K562 (cell line): ENCODE measurements around the gene GIGYF1. TPM values are rescaled to one million over a fixed set of nuclear protein-coding genes. Genes with fewer than 3 reads are reported as not detected.

Experiments used
- ATAC-seq: fragments of 200-7000 bp; cut with Tn5 transposase; 3 replicates; pipeline ENCODE4 v1.9.1; 2020; ENCODE audit warnings: moderate library complexity
- BruUV-seq: library from RNA; stranded (reverse); fragments of 400-500 nt; replicated peaks from 2 replicates; lab custom pipeline; 2021; lab: Mats Ljungman, UMichigan
- CTCF ChIA-PET: fragments of 300-600 bp; formaldehyde crosslinking; extraction: SDS; loops from one replicate; lab custom pipeline; 2021; ENCODE audit warnings: low intra/inter-chr PET ratio; lab: Yijun Ruan, JAX
- POLR2A ChIA-PET: fragments of 300-600, 350-650 bp; sonication (Branson Sonifier 250); formaldehyde crosslinking; extraction: SDS; loops from one replicate; lab custom pipeline; 2021; ENCODE audit warnings: antibody characterized with exemption, inconsistent platforms; lab: Yijun Ruan, JAX
- DNase-seq, 4 experiments: peaks; one replicate each; pipeline versions ENCODE4 v3.0.0 to v3.0.0-alpha.2; 2011 to 2018; ENCODE audit warnings: low spot score in 3 of 4, mixed read lengths in 3 of 4; ENCODE audit errors: extremely low read depth in 1 of 4
- FAIRE-seq: peaks from 2 replicates; lab custom pipeline; 2011; peaks lifted over from hg19 to GRCh38; lab: Jason Lieb, UNC
- H2AFZ ChIP-seq: 2 replicates; pipeline ENCODE4 v1.6.0; 2011; ENCODE audit warnings: low read depth, low read length, control low read depth, inconsistent platforms
- H3K27ac ChIP-seq: fragments of 200-600 bp; 3 replicates; pipeline ENCODE4 v1.8.0; 2011; ENCODE audit warnings: low read depth, mild to moderate bottlenecking, control low read depth, inconsistent platforms, low read length, moderate library complexity, mixed read lengths; ENCODE audit errors: extremely low read depth
- H3K27me3 ChIP-seq, 2 experiments: fragments of 300-600 bp in 1 of 2; 2 replicates in 1 of 2; 3 replicates in 1 of 2; pipeline versions ENCODE4 v1.6.0 to v1.8.0; 2011; ENCODE audit warnings: inconsistent platforms in 2 of 2, low read length in 2 of 2, mild to moderate bottlenecking in 1 of 2, mixed read lengths in 1 of 2, moderate library complexity in 1 of 2; ENCODE audit not compliant: control insufficient read depth in 2 of 2, insufficient read depth in 2 of 2
- H3K36me3 ChIP-seq: fragments of 300-600 bp; 3 replicates; pipeline ENCODE4 v1.8.0; 2011; ENCODE audit warnings: mild to moderate bottlenecking, low read length, inconsistent platforms; ENCODE audit not compliant: control insufficient read depth, insufficient read depth
- H3K4me1 ChIP-seq, 2 experiments: fragments of 200-600 bp in 1 of 2; replicated peaks in 1 of 2; 2 replicates in 1 of 2; 3 replicates in 1 of 2; pipeline versions ENCODE4 v1.5.1 to v1.8.0; 2011; ENCODE audit warnings: inconsistent platforms in 2 of 2, low read length in 2 of 2, mild to moderate bottlenecking in 1 of 2, mixed read lengths in 1 of 2, moderate library complexity in 1 of 2; ENCODE audit not compliant: control insufficient read depth in 2 of 2, insufficient read depth in 2 of 2
- H3K4me2 ChIP-seq: 2 replicates; pipeline ENCODE4 v1.6.1; 2011; ENCODE audit warnings: low read length, control low read depth, inconsistent platforms, mixed read lengths; ENCODE audit not compliant: insufficient read depth
- H3K4me3 ChIP-seq: fragments of 200-600 bp; sonication (generic), shearing (Covaris generic); 2 replicates; pipeline ENCODE4 v1.5.1; 2016; ENCODE audit warnings: control low read depth, inconsistent platforms
- H3K79me2 ChIP-seq: fragments of 200-600 bp; 3 replicates; pipeline ENCODE4 v1.8.0; 2011; ENCODE audit warnings: low read length, inconsistent platforms; ENCODE audit not compliant: control insufficient read depth, insufficient read depth
- H3K9ac ChIP-seq, 2 experiments: 2 replicates each; pipeline versions ENCODE4 v1.6.0 to v1.6.1; 2011; ENCODE audit warnings: low read depth in 2 of 2, low read length in 2 of 2, control low read depth in 1 of 2, inconsistent platforms in 1 of 2, mild to moderate bottlenecking in 1 of 2, mixed read lengths in 1 of 2; ENCODE audit not compliant: insufficient read depth in 1 of 2
- H3K9me1 ChIP-seq: one replicate; pipeline ENCODE4 v1.6.0; 2011; ENCODE audit warnings: inconsistent platforms, mild to moderate bottlenecking, low read length, moderate library complexity; ENCODE audit not compliant: control insufficient read depth, insufficient read depth
- H3K9me3 ChIP-seq: replicated peaks from 2 replicates; pipeline ENCODE4 v1.5.1; 2011; ENCODE audit warnings: low read depth, low read length, inconsistent platforms; ENCODE audit not compliant: control insufficient read depth, insufficient read depth
- H4K20me1 ChIP-seq: replicated peaks from 2 replicates; pipeline ENCODE4 v1.6.1; 2011; ENCODE audit warnings: low read length, inconsistent platforms, mixed read lengths; ENCODE audit not compliant: control insufficient read depth, insufficient read depth
- FOXK2 ChIP-seq, 2 experiments: fragments of 450-650 bp; IDR thresholded peaks in 1 of 2; conservative IDR thresholded peaks in 1 of 2; 2 replicates each; pipeline ENCODE4 v1.6.1; 2016; ENCODE audit warnings: low read depth in 2 of 2, mild to moderate bottlenecking in 1 of 2
- HDAC1 ChIP-seq, 2 experiments: fragments of 450-650 bp; IDR thresholded peaks; 2 replicates each; pipeline ENCODE4 v1.6.1; 2016 to 2017; ENCODE audit warnings: inconsistent platforms in 1 of 2, mild to moderate bottlenecking in 1 of 2, moderate library complexity in 1 of 2
- WGBS: fragments of 100-300 bp; shearing (Covaris generic); methylation state at CpG from one replicate; pipeline ENCODE4 v1.1.6; 2016; ENCODE audit warnings: low coverage, mixed read lengths; ENCODE audit not compliant: insufficient coverage; ENCODE audit errors: missing lambda C conversion rate; 5-methylcytosine and 5-hydroxymethylcytosine counted together
- in situ Hi-C: fragments of 300-500 bp; cut with MboI; formaldehyde crosslinking; loops from 4 replicates; pipeline ENCODE4 v1.15.0; 2018; ENCODE audit warnings: inconsistent platforms, mixed read lengths
- intact Hi-C: fragments of 100-400 bp; cut with micrococcal nuclease; formaldehyde crosslinking; loops from 2 replicates; pipeline ENCODE4 v1.14.2; 2022
- polyA plus RNA-seq, 8 experiments: library from polyadenylated mRNA; depleted of rRNA in 4 of 8; stranded (reverse) in 5 of 8; unstranded in 3 of 8; fragments of >200 nt; fragmentation: Nextera tagmentation in 2 of 8; fragmentation: Illumina TruSeq in 1 of 8; extraction: Ambion mirVana in 2 of 8; extraction: Trizol in 1 of 8; gene quantifications; 2 replicates each; pipeline versions ENCODE4 v1.2.1 to v1.2.3, GENCODE V29; 2011 to 2014; ENCODE audit warnings: inconsistent platforms in 1 of 8, missing spikeins in 1 of 8
- total RNA-seq, 7 experiments: library from RNA; depleted of rRNA in 6 of 7; stranded (reverse); fragments of >200 nt in 6 of 7; fragmentation: Illumina TruSeq in 2 of 7; extraction: Trizol in 2 of 7; gene quantifications; 2 replicates each; pipeline versions ENCODE4 v1.2.1 to v1.2.3, GENCODE V29; 2011 to 2021; ENCODE audit warnings: low replicate concordance in 1 of 7
- TF ChIP-seq, protein P1 (sequence below): fragments of 450-650 bp; IDR thresholded peaks from 2 replicates; pipeline ENCODE4 v1.6.1; 2016; ENCODE audit warnings: antibody characterized with exemption
- TF ChIP-seq, protein P2 (sequence below): IDR thresholded peaks from 2 replicates; pipeline ENCODE4 v1.6.1; 2016; ENCODE audit warnings: missing genetic modification characterization, missing compliant biosample characterization

GIGYF1 gene
- total and polyA plus RNA-seq, 9 of the 15 experiments (the other 6 are each of a cell fraction or from before 2014, with no cell fraction given): 0.56 to 76.2 (median 16.8) TPM

DNA sequence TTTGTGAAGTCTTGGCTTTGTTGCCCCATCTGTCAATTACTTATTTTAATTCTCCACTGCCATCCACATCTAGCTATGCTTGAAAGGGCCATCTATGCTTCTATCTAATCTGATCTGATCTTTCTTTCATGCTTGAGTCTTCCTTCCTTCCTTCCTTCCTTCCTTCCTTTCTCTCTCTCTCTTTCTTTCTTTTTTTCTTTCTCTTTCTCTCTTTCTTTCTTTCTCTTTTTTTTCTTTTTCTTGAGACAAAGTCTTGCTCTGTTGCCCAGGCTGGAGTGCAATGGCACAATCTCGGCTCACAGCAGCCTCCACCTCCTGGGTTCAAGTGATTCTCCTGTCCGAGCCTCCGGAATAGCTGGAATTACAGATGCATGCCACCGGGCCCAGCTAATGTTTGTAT, 64.0 kb downstream of the GIGYF1 start:
- H3K9me1 ChIP-seq: no peaks in the 10 kb centered on the region
- no peak overlapping the region for H3K9ac ChIP-seq
- peaks cover 17% of the 10 kb centered on the region; the same call in 2 of the 3 replicates for H3K79me2 ChIP-seq
- H3K27me3 ChIP-seq: no peaks in the 10 kb centered on the region
- peaks cover 83% of the 10 kb centered on the region for H3K36me3 ChIP-seq
- H3K4me2 ChIP-seq: no peak overlapping the region
- CTCF ChIA-PET: interaction anchor here (1.2 kb wide), 1 partner anchor 61 kb away, joined by 6 read pairs; no protein-coding TSS in a partner anchor
- intact Hi-C loops (no loop called here), in situ Hi-C loops (no loop called here)
- no peak overlapping the region for H3K4me3 ChIP-seq
- H3K27ac ChIP-seq: no peak overlapping the region
- no peaks in the 10 kb centered on the region for H3K9me3 ChIP-seq
- FAIRE-seq: no peak
- DNase-seq: no peak
- H3K4me1 ChIP-seq: peaks cover 10 to 38% of the 10 kb centered on the region in 2 experiments
- no peak overlapping the region for H2AFZ ChIP-seq
- TF ChIP-seq HDAC1 (IDR thresholded peaks at IDR 0.05) (0 out of 4 replicates have a peak, but pooled peaks of 1 of the 2 experiments have one; percentile 11), FOXK2 (conservative IDR thresholded peaks at IDR 0.05 in 1 of 2, IDR thresholded peaks at IDR 0.05 in 1 of 2; ENCODE audit: low read depth in 2 of 2) (no peak)
- TF ChIP-seq, protein P1, sequence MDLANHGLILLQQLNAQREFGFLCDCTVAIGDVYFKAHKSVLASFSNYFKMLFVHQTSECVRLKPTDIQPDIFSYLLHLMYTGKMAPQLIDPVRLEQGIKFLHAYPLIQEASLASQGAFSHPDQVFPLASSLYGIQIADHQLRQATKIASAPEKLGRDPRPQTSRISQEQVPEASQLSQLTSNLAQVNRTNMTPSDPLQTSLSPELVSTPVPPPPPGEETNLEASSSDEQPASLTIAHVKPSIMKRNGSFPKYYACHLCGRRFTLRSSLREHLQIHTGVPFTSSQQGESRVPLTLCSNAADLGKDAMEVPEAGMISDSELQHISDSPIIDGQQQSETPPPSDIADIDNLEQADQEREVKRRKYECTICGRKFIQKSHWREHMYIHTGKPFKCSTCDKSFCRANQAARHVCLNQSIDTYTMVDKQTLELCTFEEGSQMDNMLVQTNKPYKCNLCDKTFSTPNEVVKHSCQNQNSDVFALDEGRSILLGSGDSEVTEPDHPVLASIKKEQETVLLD: 0 out of 2 replicates have a peak, but pooled peaks have one; percentile 39
- TF ChIP-seq, protein P2, sequence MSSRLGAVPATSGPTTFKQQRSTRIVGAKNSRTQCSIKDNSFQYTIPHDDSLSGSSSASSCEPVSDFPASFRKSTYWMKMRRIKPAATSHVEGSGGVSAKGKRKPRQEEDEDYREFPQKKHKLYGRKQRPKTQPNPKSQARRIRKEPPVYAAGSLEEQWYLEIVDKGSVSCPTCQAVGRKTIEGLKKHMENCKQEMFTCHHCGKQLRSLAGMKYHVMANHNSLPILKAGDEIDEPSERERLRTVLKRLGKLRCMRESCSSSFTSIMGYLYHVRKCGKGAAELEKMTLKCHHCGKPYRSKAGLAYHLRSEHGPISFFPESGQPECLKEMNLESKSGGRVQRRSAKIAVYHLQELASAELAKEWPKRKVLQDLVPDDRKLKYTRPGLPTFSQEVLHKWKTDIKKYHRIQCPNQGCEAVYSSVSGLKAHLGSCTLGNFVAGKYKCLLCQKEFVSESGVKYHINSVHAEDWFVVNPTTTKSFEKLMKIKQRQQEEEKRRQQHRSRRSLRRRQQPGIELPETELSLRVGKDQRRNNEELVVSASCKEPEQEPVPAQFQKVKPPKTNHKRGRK: peak; percentile 25; the same call in 1 of the 2 replicates
- 93% methylated on average over 4 of the region's 4 CpGs for WGBS
- ATAC-seq: no peak
- no TSS peak for BruUV-seq
- POLR2A ChIA-PET: interaction anchor here (0.5 to 3.5 kb wide), 9 partner anchors 10 to 123 kb away, joined by 3 to 22 read pairs (median 3); partner anchors contain the start of gene GNB2
- peaks cover 6% of the 10 kb centered on the region for H4K20me1 ChIP-seq

Other genes with a start within 250 kb of the GIGYF1 start
Only the 7 nearest of the 21 such genes appear.
- 7.3 and 18.3 TPM in 2 replicates for gene MOSPD3, start 81.7 kb downstream of the GIGYF1 start, total RNA-seq (2014; rRNA removed)
- gene MOSPD3, start 81.7 kb downstream of the GIGYF1 start, total RNA-seq (2014; rRNA removed; fragmentation: Illumina TruSeq; extraction: Trizol): 3.4 and 4.3 TPM in 2 replicates
- gene MOSPD3, start 81.7 kb downstream of the GIGYF1 start, total RNA-seq (2015; rRNA removed; fragmentation: Illumina TruSeq; extraction: Trizol): 5.8 and 6.9 TPM in 2 replicates
- 29.0 and 32.1 TPM in 2 replicates for gene MOSPD3, start 81.7 kb downstream of the GIGYF1 start, total RNA-seq (2021)
- 9.1 and 18.6 TPM in 2 replicates for gene MOSPD3, start 81.7 kb downstream of the GIGYF1 start, polyA plus RNA-seq (2011; rRNA removed)
- gene MOSPD3, start 81.7 kb downstream of the GIGYF1 start, polyA plus RNA-seq (2014; fragmentation: Illumina TruSeq; extraction: Trizol): 15.3 and 27.4 TPM in 2 replicates
- 1 to 10 TPM; 1.4 to 2.6 TPM for gene MOSPD3, start 81.7 kb downstream of the GIGYF1 start, polyA plus RNA-seq (2014; fragmentation: Nextera tagmentation; extraction: Ambion mirVana)
- gene MOSPD3, start 81.7 kb downstream of the GIGYF1 start, polyA plus RNA-seq (2014; rRNA removed): 14.1 and 15.0 TPM in 2 replicates
- gene TFR2, start 52.7 kb downstream of the GIGYF1 start, total RNA-seq (2014; rRNA removed): 71.6 and 92.0 TPM in 2 replicates
- gene TFR2, start 52.7 kb downstream of the GIGYF1 start, total RNA-seq (2014; rRNA removed; fragmentation: Illumina TruSeq; extraction: Trizol): 16.3 and 21.7 TPM in 2 replicates
- gene TFR2, start 52.7 kb downstream of the GIGYF1 start, total RNA-seq (2015; rRNA removed; fragmentation: Illumina TruSeq; extraction: Trizol): 40.8 and 44.0 TPM in 2 replicates
- gene TFR2, start 52.7 kb downstream of the GIGYF1 start, total RNA-seq (2021): 121 and 123 TPM in 2 replicates
- 51.1 and 65.2 TPM in 2 replicates for gene TFR2, start 52.7 kb downstream of the GIGYF1 start, polyA plus RNA-seq (2011; rRNA removed)
- gene TFR2, start 52.7 kb downstream of the GIGYF1 start, polyA plus RNA-seq (2014; fragmentation: Illumina TruSeq; extraction: Trizol): 55.3 and 63.5 TPM in 2 replicates
- gene TFR2, start 52.7 kb downstream of the GIGYF1 start, polyA plus RNA-seq (2014; fragmentation: Nextera tagmentation; extraction: Ambion mirVana): 1 to 10 TPM; 3.8 to 4.7 TPM
- gene TFR2, start 52.7 kb downstream of the GIGYF1 start, polyA plus RNA-seq (2014; rRNA removed): 82.0 and 88.6 TPM in 2 replicates
- gene ACTL6B, start 37.8 kb downstream of the GIGYF1 start, total RNA-seq (2014; rRNA removed): not detected in 2 replicates
- not detected in 2 replicates for gene ACTL6B, start 37.8 kb downstream of the GIGYF1 start, total RNA-seq (2014; rRNA removed; fragmentation: Illumina TruSeq; extraction: Trizol)
- gene ACTL6B, start 37.8 kb downstream of the GIGYF1 start, total RNA-seq (2015; rRNA removed; fragmentation: Illumina TruSeq; extraction: Trizol): not detected in 2 replicates
- not detected in 2 replicates for gene ACTL6B, start 37.8 kb downstream of the GIGYF1 start, total RNA-seq (2021)
- not detected in 2 replicates for gene ACTL6B, start 37.8 kb downstream of the GIGYF1 start, polyA plus RNA-seq (2011; rRNA removed)
- not detected in 2 replicates for gene ACTL6B, start 37.8 kb downstream of the GIGYF1 start, polyA plus RNA-seq (2014; fragmentation: Illumina TruSeq; extraction: Trizol)
- gene ACTL6B, start 37.8 kb downstream of the GIGYF1 start, polyA plus RNA-seq (2014; fragmentation: Nextera tagmentation; extraction: Ambion mirVana): not detected
- not detected in 2 replicates for gene ACTL6B, start 37.8 kb downstream of the GIGYF1 start, polyA plus RNA-seq (2014; rRNA removed)
- 125 and 171 TPM in 2 replicates for gene GNB2, start 20.5 kb downstream of the GIGYF1 start, total RNA-seq (2014; rRNA removed)
- gene GNB2, start 20.5 kb downstream of the GIGYF1 start, total RNA-seq (2014; rRNA removed; fragmentation: Illumina TruSeq; extraction: Trizol): 25.4 and 37.1 TPM in 2 replicates
- gene GNB2, start 20.5 kb downstream of the GIGYF1 start, total RNA-seq (2015; rRNA removed; fragmentation: Illumina TruSeq; extraction: Trizol): 74.1 and 78.5 TPM in 2 replicates
- gene GNB2, start 20.5 kb downstream of the GIGYF1 start, total RNA-seq (2021): 320 and 323 TPM in 2 replicates
- 83.8 and 104 TPM in 2 replicates for gene GNB2, start 20.5 kb downstream of the GIGYF1 start, polyA plus RNA-seq (2011; rRNA removed)
- 212 and 251 TPM in 2 replicates for gene GNB2, start 20.5 kb downstream of the GIGYF1 start, polyA plus RNA-seq (2014; fragmentation: Illumina TruSeq; extraction: Trizol)
- gene GNB2, start 20.5 kb downstream of the GIGYF1 start, polyA plus RNA-seq (2014; fragmentation: Nextera tagmentation; extraction: Ambion mirVana): 1 to 10 TPM in 1 of 2 experiments, under 1 TPM in 1; 0.65 to 5.2 TPM
- 189 and 193 TPM in 2 replicates for gene GNB2, start 20.5 kb downstream of the GIGYF1 start, polyA plus RNA-seq (2014; rRNA removed)
- 150 and 214 TPM in 2 replicates for gene POP7, start 11.9 kb upstream of the GIGYF1 start, total RNA-seq (2014; rRNA removed)
- gene POP7, start 11.9 kb upstream of the GIGYF1 start, total RNA-seq (2014; rRNA removed; fragmentation: Illumina TruSeq; extraction: Trizol): 46.7 and 49.9 TPM in 2 replicates
- gene POP7, start 11.9 kb upstream of the GIGYF1 start, total RNA-seq (2015; rRNA removed; fragmentation: Illumina TruSeq; extraction: Trizol): 115 TPM in 2 replicates
- 109 TPM in 2 replicates for gene POP7, start 11.9 kb upstream of the GIGYF1 start, total RNA-seq (2021)
- 43.3 and 68.9 TPM in 2 replicates for gene POP7, start 11.9 kb upstream of the GIGYF1 start, polyA plus RNA-seq (2011; rRNA removed)
- gene POP7, start 11.9 kb upstream of the GIGYF1 start, polyA plus RNA-seq (2014; fragmentation: Illumina TruSeq; extraction: Trizol): 46.0 and 87.4 TPM in 2 replicates
- gene POP7, start 11.9 kb upstream of the GIGYF1 start, polyA plus RNA-seq (2014; fragmentation: Nextera tagmentation; extraction: Ambion mirVana): 10 to 100 TPM; 11.5 to 27.1 TPM
- 163 and 191 TPM in 2 replicates for gene POP7, start 11.9 kb upstream of the GIGYF1 start, polyA plus RNA-seq (2014; rRNA removed)
- gene EPO, start 26.2 kb upstream of the GIGYF1 start, total RNA-seq (2014; rRNA removed): 0.20 TPM in 1 of 2 replicates, not detected in the other
- gene EPO, start 26.2 kb upstream of the GIGYF1 start, total RNA-seq (2014; rRNA removed; fragmentation: Illumina TruSeq; extraction: Trizol): not detected in 2 replicates
- not detected in 2 replicates for gene EPO, start 26.2 kb upstream of the GIGYF1 start, total RNA-seq (2015; rRNA removed; fragmentation: Illumina TruSeq; extraction: Trizol)
- gene EPO, start 26.2 kb upstream of the GIGYF1 start, total RNA-seq (2021): not detected in 2 replicates
- gene EPO, start 26.2 kb upstream of the GIGYF1 start, polyA plus RNA-seq (2011; rRNA removed): 0.07 and 0.20 TPM in 2 replicates
- gene EPO, start 26.2 kb upstream of the GIGYF1 start, polyA plus RNA-seq (2014; fragmentation: Illumina TruSeq; extraction: Trizol): not detected in 2 replicates
- gene EPO, start 26.2 kb upstream of the GIGYF1 start, polyA plus RNA-seq (2014; fragmentation: Nextera tagmentation; extraction: Ambion mirVana): under 1 TPM in 1 of 2 experiments, not detected in 1; 0.06 TPM
- gene EPO, start 26.2 kb upstream of the GIGYF1 start, polyA plus RNA-seq (2014; rRNA removed): 0.41 TPM in 1 of 2 replicates, not detected in the other
- not detected in 2 replicates for gene ZAN, start 39.3 kb upstream of the GIGYF1 start, total RNA-seq (2014; rRNA removed)
- not detected in 2 replicates for gene ZAN, start 39.3 kb upstream of the GIGYF1 start, total RNA-seq (2014; rRNA removed; fragmentation: Illumina TruSeq; extraction: Trizol)
- not detected in 2 replicates for gene ZAN, start 39.3 kb upstream of the GIGYF1 start, total RNA-seq (2015; rRNA removed; fragmentation: Illumina TruSeq; extraction: Trizol)
- gene ZAN, start 39.3 kb upstream of the GIGYF1 start, total RNA-seq (2021): not detected in 2 replicates
- not detected in 2 replicates for gene ZAN, start 39.3 kb upstream of the GIGYF1 start, polyA plus RNA-seq (2011; rRNA removed)
- not detected in 2 replicates for gene ZAN, start 39.3 kb upstream of the GIGYF1 start, polyA plus RNA-seq (2014; fragmentation: Illumina TruSeq; extraction: Trizol)
- gene ZAN, start 39.3 kb upstream of the GIGYF1 start, polyA plus RNA-seq (2014; fragmentation: Nextera tagmentation; extraction: Ambion mirVana): not detected
- not detected in 2 replicates for gene ZAN, start 39.3 kb upstream of the GIGYF1 start, polyA plus RNA-seq (2014; rRNA removed)